Upper lobe of right lung (tissue), 1 donor: ENCODE data around the gene KCTD2. TPM values are rescaled to one million over a fixed set of nuclear protein-coding genes. Genes with fewer than 3 reads are reported as not detected.

Source experiments
- ATAC-seq: fragments of 200-7000 bp; cut with Tn5 transposase; one replicate; pipeline ENCODE4 v1.9.1; 2020; ENCODE audit warnings: mild to moderate bottlenecking, moderate library complexity
- DNase-seq: peaks from one replicate; pipeline ENCODE4 v3.0.0-alpha.2; 2020
- H3K27ac ChIP-seq: fragments of 200-600 bp; one replicate; pipeline ENCODE4 v1.8.0; 2022
- H3K27me3 ChIP-seq: fragments of 200-600 bp; one replicate; pipeline ENCODE4 v1.8.0; 2022; ENCODE audit warnings: mild to moderate bottlenecking
- H3K36me3 ChIP-seq: fragments of 200-600 bp; one replicate; pipeline ENCODE4 v1.8.0; 2022
- H3K4me1 ChIP-seq: fragments of 200-600 bp; one replicate; pipeline ENCODE4 v1.8.0; 2022
- H3K4me3 ChIP-seq: fragments of 200-600 bp; one replicate; pipeline ENCODE4 v1.8.0; 2022; ENCODE audit warnings: mild to moderate bottlenecking
- H3K9me3 ChIP-seq: fragments of 200-600 bp; one replicate; pipeline ENCODE4 v1.8.0; 2022
- intact Hi-C: fragments of 100-400 bp; cut with DNase I; formaldehyde crosslinking; loops from one replicate; pipeline ENCODE4 v1.11.0; 2022
- total RNA-seq: library from RNA; stranded (reverse); fragmentation: NEBNext Ultra II Directional; extraction: Animal tissue kit (Norgen Biotek cat#: 25700); gene quantifications from one replicate; pipeline ENCODE4 v1.2.1, GENCODE V29; 2021
- TF ChIP-seq, protein P1 (sequence below): fragments of 200-600 bp; IDR thresholded peaks from one replicate; pipeline ENCODE4 v1.8.0; 2022; ENCODE audit warnings: antibody characterized with exemption
- donor health status: DM: no; HTN: yes; CAD: no; lungs with severe emphysema.

KCTD2 gene
- total RNA-seq, 1 donor from 2014 or later: 25.3 TPM

DNA sequence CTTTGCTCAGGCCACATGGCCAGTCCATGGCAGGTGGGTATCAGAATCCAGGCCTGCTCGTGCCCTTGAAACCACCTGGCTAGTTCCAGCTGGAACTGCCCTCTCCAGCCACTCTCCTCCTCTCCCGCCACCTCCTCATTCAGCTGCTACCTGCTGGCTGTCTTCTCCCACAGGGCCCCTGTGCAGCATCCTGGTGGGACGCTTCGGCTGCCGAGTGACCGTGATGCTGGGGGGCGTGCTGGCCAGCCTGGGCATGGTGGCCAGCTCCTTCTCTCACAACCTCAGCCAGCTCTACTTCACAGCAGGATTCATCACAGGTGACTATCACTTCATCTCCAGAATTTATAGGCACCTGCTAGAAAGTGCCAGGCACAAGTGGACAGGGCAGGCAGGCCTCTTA is 50.8 kb downstream of the KCTD2 start:
- DNase-seq (no peak), ATAC-seq (no peak)
- Histone ChIP-seq H3K27ac (no peak overlapping the region), H3K36me3 (peaks cover 19% of the 10 kb centered on the region), H3K9me3 (no peaks in the 10 kb centered on the region), H3K4me1 (peaks cover 22% of the 10 kb centered on the region), H3K4me3 (no peak overlapping the region), H3K27me3 (no peaks in the 10 kb centered on the region)
- intact Hi-C loops: no loop called here
- TF ChIP-seq, protein P1, sequence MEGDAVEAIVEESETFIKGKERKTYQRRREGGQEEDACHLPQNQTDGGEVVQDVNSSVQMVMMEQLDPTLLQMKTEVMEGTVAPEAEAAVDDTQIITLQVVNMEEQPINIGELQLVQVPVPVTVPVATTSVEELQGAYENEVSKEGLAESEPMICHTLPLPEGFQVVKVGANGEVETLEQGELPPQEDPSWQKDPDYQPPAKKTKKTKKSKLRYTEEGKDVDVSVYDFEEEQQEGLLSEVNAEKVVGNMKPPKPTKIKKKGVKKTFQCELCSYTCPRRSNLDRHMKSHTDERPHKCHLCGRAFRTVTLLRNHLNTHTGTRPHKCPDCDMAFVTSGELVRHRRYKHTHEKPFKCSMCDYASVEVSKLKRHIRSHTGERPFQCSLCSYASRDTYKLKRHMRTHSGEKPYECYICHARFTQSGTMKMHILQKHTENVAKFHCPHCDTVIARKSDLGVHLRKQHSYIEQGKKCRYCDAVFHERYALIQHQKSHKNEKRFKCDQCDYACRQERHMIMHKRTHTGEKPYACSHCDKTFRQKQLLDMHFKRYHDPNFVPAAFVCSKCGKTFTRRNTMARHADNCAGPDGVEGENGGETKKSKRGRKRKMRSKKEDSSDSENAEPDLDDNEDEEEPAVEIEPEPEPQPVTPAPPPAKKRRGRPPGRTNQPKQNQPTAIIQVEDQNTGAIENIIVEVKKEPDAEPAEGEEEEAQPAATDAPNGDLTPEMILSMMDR: no peak

DNA sequence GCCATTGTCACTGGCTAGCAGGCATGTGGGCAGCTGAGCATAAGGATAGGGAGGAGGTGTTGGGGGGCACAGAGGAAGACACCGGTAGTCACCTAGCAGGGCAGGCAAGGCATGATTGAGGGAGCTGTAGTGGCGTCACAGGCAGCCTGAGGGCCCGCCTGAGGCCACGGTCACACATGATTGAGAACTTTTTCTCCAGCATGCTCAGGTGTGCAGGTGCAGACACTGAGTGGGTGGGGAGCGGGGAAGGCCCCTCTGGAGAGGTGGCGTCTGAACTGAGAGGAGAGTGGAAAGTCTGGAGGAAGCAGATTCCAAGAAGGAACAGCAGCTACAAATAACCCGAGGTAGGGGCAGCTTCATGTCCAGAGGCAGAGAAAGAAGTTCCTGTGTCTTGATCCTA is 51.8 kb downstream of the KCTD2 start:
- TF ChIP-seq, protein P1: no peak
- intact Hi-C loops: no loop called here
- Histone ChIP-seq H3K27ac (no peak overlapping the region), H3K27me3 (no peaks in the 10 kb centered on the region), H3K36me3 (peaks cover 19% of the 10 kb centered on the region), H3K4me3 (no peak overlapping the region), H3K9me3 (no peaks in the 10 kb centered on the region), H3K4me1 (peaks cover 12% of the 10 kb centered on the region)
- DNase-seq: no peak
- ATAC-seq: no peak

DNA sequence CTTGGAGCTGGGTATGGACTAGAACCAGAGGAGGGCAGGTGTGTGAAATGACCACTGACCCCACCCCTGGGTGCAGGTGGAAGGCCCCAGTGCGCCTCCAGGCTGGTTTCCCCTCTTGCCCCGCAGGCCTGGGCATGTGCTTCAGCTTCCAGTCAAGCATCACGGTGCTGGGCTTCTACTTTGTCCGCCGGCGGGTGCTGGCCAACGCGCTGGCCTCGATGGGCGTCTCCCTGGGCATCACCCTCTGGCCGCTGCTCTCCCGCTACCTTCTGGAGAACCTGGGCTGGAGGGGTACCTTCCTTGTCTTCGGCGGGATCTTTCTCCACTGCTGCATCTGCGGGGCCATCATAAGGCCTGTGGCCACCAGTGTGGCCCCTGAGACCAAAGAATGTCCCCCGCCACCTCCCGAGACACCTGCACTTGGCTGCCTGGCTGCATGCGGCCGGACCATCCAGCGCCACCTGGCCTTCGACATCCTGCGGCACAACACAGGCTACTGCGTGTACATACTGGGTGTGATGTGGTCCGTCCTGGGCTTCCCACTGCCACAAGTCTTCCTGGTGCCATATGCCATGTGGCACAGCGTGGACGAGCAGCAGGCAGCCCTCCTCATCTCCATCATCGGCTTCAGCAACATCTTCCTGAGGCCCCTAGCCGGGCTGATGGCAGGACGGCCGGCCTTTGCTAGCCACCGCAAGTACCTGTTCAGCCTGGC is 53.0 kb downstream of the KCTD2 start:
- Histone ChIP-seq H3K27me3 (no peaks in the 10 kb centered on the region), H3K36me3 (peaks cover 25% of the 10 kb centered on the region)

DNA sequence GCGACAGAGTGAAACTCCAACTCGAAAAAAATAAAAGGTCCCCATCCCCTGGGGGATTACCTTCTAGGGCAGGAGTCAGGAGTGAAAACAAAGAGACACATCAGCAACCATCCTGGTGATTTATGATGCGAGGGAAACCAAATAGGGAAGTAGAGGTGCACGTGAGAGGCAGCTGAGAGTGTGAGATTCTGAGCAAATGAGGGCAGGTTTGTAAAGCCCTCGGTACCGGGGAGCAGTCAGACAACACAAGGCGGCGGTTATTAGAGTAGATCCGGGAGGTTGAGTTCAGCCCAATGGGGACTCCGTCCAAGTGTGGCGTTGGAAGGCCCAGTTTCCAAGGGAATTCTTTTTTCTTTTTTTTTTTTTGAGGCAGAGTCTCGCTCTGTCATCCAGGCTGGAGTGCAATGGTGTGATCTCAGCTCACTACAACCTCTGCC is 55.4 kb downstream of the KCTD2 start:
- TF ChIP-seq, protein P1: no peak
- Histone ChIP-seq H3K27ac (no peak overlapping the region), H3K9me3 (no peaks in the 10 kb centered on the region), H3K36me3 (peaks cover 25% of the 10 kb centered on the region), H3K4me3 (no peak overlapping the region), H3K27me3 (no peaks in the 10 kb centered on the region), H3K4me1 (peaks cover 8% of the 10 kb centered on the region)
- no peak for ATAC-seq
- DNase-seq: no peak
- intact Hi-C loops: no loop called here

More for the DNA sequence above, 53.0 kb downstream of the KCTD2 start:
- no peak overlapping the region for H3K27ac ChIP-seq
- H3K9me3 ChIP-seq: no peaks in the 10 kb centered on the region
- H3K4me3 ChIP-seq: no peak overlapping the region
- TF ChIP-seq, protein P1: no peak
- H3K4me1 ChIP-seq: peaks cover 11% of the 10 kb centered on the region
- DNase-seq (no peak), ATAC-seq (no peak)
- intact Hi-C loops: no loop called here

DNA sequence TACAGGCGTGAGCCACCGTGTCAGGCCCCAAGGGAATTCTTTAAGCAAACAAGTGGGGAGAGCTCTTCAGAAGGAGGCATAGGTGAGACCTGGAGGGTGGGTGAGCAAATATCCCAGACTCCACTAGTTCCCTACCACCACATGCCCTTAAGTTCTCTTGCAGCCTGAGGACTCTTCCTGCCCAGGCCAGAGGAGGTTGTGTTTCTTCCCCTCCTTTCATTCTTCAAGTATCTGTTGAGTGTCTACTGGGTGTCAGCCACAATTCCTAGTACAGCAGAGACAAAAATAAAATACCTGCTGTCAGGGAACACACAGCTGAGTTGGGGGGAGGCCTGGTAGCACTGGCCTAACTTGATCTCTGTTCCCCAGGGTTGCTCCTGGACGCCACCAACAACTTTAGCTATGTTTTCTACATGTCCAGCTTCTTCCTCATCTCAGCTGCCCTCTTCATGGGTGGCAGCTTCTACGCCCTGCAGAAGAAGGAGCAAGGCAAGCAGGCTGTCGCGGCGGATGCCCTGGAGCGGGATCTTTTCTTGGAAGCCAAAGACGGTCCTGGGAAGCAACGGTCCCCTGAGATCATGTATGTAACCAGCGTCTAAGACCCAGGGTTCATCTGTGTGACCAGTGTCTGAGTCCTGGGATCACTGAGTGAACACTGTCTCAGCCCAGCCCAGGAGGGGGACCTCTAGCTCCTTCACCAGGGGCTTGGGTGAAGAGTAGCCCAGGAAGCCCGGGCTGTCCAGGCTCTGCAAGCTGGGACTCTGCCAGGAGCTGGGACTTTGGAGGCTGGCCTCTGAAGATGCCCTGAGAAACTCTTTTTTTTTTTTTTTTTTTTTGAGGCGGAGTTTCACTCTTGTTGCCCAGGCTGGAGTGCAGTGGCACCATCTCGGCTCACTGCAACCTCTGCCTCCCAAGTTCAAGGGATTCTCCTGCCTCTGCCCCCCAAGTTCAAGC is 56.9 kb downstream of the KCTD2 start:
- intact Hi-C loops: no loop called here
- Histone ChIP-seq H3K27ac (no peak overlapping the region), H3K4me1 (peaks cover 11% of the 10 kb centered on the region), H3K9me3 (no peaks in the 10 kb centered on the region), H3K27me3 (no peaks in the 10 kb centered on the region), H3K36me3 (peaks cover 17% of the 10 kb centered on the region), H3K4me3 (no peak overlapping the region)
- TF ChIP-seq, protein P1: no peak
- DNase-seq (no peak), ATAC-seq (peak; percentile 63)
